Measurements from ENCODE around the gene GPR150. TPM values are rescaled to one million over a fixed set of nuclear protein-coding genes. Genes with fewer than 3 reads are reported as not detected.
A peak's percentile ranks its signal among the peaks of the same experiment; 100 is the strongest.

Gene GPR150
- total and polyA plus RNA-seq, 9 of the 15 experiments (the other 6 are each of a cell fraction or from before 2014, with no cell fraction given), result not detected

GRCh38 chr5:95647886-95648860, 28.3 kb downstream of the GPR150 start (continued):
- TF ChIP-seq ZBTB49 (CRISPR knock-in tag; IDR thresholded peaks at IDR 0.05; ENCODE audit: borderline replicate concordance), result no peak
- no peak for TF ChIP-seq NR2C2 (CRISPR knock-in tag; IDR thresholded peaks at IDR 0.05)
- no peak; the same call in 1 of the 2 replicates for TF ChIP-seq NR2C2 (tag; IDR thresholded peaks at IDR 0.05)
- no peak for TF ChIP-seq TFE3 (CRISPR knock-in tag; IDR thresholded peaks at IDR 0.05)
- TF ChIP-seq ZNF780A (CRISPR knock-in tag; IDR thresholded peaks at IDR 0.05), result no peak
- no peak for TF ChIP-seq POLR2AphosphoS2 (IDR thresholded peaks at IDR 0.05; ENCODE audit: low read length)
- TF ChIP-seq MNT (conservative IDR thresholded peaks at IDR 0.05), result peak; percentile 29 to 66; a peak in 3 of 4 replicates
- TF ChIP-seq RUNX1 (IDR thresholded peaks at IDR 0.05; ENCODE audit: low read depth), result no peak
- no peak for TF ChIP-seq CGGBP1 (CRISPR knock-in tag; IDR thresholded peaks at IDR 0.05)
- TF ChIP-seq JUND (IDR thresholded peaks at IDR 0.05; ENCODE audit: borderline replicate concordance, low read depth, low read length), result peak; percentile 76; the same call in 1 of the 2 replicates
- peak; percentile 56; the same call in 1 of the 3 replicates for TF ChIP-seq JUND (tag; IDR thresholded peaks at IDR 0.05; ENCODE audit: borderline replicate concordance, low read depth, low read length)
- TF ChIP-seq ZBTB43 (CRISPR knock-in tag; IDR thresholded peaks at IDR 0.05), result no peak
- peak; percentile 74; the same call in 1 of the 2 replicates for TF ChIP-seq ARID3A (IDR thresholded peaks at IDR 0.05; ENCODE audit: borderline replicate concordance, low read depth, low read length)
- TF ChIP-seq ZNF232 (CRISPR knock-in tag; IDR thresholded peaks at IDR 0.05), result no peak
- no peak for TF ChIP-seq PPARD (CRISPR knock-in tag; IDR thresholded peaks at IDR 0.05)
- peak; percentile 54 for TF ChIP-seq SMARCB1 (IDR thresholded peaks at IDR 0.05; ENCODE audit: insufficient read length, low read depth)
- TF ChIP-seq TRIM28 (IDR thresholded peaks at IDR 0.05), result no peak
